Activated naive CD8-positive, alpha-beta T cell treated with anti-CD3 and anti-CD28 coated beads, Interleukin-2, amount 50 U/mL, for 16 hours (primary cell): ENCODE data around the gene PIK3C2B.

Experiments
- DNase-seq: peaks from one replicate; pipeline ENCODE4 v3.0.0-alpha.2; 2020; ENCODE audit warnings: low read depth, low spot score

The PIK3C2B gene

DNA sequence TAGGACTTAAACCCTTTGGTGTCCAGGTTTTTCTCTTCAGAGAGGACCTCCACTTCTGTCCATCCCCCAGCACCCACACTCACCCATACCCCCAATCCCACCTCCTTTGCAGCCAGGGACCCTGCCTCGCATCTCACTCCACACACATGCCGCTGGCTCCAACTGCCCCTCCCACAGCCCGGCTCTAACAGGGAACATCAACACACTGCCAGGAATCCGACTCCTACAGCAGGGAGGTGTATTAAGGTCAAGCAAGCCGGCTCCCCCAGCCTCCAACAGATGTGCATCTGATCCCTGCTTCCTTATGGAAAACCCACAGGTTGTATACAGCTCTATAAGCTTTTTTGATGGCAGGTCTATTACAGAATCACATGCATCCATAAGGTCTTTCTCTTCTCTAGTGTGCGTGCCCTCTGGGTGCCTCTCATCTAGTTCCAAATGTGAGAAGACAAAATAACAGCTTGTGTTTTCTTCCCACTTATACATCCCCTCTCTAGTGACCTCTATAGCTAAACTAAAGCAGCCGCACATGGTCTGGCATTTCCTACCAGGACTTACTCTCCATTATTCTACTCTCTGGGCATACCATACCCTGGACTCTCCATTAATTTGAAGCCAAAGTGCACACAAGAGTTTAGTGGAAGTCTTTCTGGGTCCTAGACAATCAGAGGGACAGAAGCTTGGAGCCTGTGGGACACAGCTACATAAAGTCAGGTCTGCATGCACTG, 16.3 kb downstream of the PIK3C2B start:
- DNase-seq, result no peak

DNA sequence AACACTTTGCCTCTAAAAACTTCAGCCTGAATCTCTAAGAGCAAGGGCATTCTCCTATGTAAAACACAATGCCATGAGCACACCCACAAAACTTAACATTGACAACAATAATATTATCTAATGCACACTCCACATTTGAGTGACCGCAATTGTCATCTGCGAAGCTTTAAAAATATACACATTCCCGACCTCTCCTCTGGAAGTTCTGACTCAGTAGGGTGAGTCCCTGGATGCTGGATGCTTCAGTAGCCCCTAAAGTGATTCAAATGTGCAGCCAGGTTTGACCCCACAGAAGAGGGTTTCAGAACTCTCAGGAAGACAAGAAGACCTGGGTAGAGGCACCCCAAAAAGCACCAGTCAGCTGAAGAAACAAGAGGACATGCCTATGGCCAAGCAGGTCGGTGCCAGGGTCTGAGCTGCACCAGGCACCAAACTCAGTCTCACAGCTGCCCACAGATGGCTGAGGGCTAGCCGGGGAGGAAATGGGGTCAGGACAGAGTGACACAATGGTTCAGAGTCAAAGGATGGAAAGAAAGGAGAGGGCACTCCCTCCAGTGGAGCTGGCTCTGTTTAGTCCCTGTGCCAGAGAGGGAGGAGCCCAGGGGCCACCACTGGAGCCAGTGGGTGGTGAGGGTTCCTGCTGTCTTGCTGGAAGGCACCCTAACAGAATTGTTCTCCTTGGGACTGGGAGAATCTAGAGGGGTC, 17.4 kb downstream of the PIK3C2B start:
- DNase-seq, result no peak

DNA sequence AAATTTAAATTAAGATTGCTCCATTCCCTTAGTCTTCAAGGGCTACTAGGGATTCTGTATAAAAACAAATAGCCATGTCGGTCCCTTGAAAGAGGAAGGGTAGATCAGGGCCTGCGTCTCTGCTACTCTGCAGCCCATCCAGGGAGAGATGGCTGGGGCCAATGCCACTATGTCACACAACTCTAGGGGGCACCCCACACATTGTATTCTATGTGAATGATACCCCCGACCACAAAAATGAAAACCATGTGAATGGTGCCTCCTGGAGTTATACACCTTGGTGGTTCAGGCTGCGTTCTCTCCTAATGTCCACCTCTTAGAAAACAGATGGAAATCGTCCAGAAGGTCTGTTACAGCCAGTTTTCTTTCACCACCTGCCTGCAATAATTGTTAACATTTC, 18.0 kb downstream of the PIK3C2B start:
- DNase-seq, result no peak

DNA sequence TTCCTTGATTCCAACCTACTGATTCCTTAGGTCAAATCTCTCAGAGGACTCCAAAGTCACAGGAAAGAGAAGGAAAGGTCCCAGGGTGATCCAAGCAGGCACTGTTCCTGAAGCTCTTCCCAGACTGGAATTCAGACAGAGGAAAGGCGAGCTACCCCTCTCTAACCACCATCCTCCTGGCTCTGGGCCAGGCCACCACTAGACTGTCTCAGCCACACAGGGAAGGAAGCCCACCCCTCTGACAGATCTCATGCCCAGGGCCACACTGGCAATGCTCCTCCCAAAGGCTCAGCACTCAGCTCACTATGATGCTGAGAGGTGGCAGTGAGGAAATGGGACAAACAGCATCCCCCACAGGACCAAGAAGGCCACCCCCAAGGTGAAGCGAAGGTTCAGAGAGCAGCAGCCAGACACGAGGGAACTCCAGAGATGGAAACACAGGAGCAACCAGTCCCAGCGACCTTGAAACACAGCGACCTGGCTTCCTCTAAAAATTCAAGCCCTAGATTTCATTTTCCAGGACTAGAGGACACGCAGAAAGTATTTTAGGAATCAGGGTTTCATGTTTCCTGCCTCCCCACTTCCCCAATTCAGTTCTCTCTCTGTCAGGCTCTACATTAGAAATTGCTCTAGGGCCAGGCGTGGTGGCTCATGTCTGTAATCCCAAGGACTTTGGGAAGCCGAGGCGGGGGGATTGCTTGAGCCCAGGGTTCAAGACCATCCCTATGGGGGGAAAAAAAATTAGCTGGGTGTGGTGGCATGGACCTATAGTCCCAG, 18.8 kb downstream of the PIK3C2B start:
- no peak for DNase-seq

DNA sequence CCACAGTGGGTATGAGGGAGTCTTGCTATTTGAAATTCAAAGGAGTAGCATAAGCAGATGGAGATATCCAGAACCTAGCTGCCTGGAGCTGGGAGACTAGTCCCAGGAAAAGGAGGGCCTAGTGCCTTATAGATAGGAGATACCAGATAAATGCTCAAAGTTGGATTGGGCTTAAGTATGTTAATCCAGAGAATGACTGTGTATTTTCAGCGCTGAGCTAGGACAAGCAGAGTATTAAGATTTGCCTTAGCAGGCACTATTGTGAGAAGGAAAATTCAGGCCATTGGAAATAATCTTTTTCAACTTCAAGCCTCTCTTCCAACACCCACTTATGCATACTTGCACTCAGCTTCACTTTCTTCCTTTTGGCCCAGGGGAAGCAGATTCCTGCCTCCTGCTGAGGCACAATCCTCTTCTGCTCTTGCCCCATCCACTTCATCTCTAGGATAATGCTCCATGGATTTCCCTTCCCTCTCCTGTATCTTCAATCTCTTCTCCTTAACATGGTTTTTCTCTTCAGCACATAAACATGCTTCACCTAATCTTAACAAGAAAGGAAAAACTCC, 21.1 kb downstream of the PIK3C2B start:
- DNase-seq, result no peak

DNA sequence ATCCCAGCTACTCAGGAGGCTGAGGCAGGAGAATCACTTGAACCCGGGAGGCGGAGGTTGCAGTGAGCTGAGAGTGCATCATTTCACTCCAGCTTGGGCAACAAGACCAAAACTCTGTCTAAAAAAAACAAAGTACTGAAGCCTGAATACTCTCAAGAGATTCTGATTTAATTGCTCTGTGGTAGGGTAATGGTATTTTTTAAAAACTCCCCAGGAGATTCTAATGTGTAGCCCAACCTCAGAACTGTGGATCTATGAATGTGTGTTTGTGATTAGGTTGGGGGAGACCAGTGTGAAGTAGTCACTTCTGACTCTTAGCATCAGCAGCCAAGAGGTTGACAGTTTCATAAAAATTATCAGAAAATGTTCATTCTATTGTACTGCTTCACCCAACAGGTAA, 21.9 kb downstream of the PIK3C2B start:
- DNase-seq, result no peak

DNA sequence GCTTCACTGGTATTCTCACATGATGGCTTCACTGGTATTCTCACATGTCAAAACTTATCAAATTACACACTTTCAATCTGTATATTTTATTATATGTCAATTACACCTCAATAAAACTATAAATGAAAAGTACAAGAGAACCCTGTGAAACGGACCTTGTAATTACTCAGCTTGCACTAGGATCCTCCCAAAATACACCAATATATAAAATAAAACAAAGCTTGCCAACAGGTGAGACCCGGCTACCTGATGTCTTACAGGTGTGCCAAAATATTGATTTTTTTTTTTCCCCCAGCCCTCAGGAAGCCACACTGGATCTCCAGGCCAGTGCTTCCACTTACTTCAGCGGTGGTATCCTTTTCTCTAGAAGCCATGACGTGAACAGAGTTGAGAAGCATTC, 22.9 kb downstream of the PIK3C2B start:
- no peak for DNase-seq

DNA sequence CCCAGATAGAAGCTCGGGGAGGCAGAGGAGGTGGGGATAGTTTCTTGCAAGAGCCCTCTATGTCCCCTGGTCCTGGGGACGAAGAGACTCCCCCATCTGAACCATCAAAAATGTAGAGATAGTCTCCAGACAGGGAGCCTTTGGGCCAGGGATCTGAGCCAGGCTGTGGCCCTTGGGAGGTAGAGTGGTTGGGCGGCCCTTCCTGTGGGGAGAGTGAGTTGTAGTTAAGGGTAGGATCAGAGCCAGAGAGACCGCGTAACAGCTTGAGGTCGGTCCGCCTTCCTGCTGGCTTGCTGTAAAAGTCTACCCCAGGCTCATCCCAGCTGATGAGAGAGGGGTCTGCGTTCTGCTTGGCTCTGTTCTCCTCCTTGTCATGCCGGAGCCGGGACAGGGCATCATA, 25.3 kb downstream of the PIK3C2B start:
- DNase-seq, result no peak

DNA sequence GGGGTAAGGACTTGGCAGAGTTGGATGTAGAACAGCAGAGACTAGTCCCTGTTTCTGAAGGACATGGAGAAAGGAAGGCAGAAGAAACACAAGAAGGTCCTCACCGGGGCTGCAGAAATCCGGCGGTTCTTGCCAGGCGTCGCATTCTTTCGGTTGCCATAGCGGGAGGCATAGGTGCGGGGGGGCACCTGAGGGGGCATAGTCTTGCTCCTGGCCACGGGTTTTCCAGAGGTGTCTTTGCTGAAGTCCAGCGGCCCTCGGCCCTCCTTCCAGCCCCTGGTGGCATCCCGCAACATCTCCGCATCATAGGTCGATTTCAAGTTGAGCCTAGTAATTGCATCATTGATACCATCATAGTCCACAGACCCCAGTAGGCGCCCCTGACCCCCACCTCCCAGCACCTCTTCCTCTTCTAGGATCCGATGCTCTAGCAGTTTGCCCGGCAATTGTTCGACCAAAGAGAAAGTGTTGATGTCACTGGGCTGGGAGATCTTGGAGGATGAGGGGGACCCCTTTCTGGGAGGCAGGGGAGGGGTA, 25.8 kb downstream of the PIK3C2B start:
- no peak for DNase-seq

DNA sequence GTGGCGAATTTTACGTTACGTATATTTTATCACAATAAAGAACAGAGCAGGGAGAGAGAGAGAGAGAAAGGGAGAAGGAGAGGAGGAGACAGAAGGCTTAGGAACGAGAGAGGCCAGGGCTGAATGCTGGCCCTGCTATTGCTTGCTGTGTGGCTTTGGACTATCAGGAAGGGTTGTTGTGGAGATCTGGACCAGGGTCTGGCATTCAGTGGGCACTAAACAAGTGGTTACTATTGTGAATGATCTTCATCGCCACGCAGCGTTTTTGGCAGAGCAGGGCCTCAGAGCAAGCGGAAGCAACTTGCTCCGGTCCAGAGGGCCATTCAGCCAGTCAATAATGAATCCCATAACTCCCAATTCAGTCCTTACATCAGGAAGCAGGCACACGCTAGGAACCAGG, 26.4 kb downstream of the PIK3C2B start:
- no peak for DNase-seq

DNA sequence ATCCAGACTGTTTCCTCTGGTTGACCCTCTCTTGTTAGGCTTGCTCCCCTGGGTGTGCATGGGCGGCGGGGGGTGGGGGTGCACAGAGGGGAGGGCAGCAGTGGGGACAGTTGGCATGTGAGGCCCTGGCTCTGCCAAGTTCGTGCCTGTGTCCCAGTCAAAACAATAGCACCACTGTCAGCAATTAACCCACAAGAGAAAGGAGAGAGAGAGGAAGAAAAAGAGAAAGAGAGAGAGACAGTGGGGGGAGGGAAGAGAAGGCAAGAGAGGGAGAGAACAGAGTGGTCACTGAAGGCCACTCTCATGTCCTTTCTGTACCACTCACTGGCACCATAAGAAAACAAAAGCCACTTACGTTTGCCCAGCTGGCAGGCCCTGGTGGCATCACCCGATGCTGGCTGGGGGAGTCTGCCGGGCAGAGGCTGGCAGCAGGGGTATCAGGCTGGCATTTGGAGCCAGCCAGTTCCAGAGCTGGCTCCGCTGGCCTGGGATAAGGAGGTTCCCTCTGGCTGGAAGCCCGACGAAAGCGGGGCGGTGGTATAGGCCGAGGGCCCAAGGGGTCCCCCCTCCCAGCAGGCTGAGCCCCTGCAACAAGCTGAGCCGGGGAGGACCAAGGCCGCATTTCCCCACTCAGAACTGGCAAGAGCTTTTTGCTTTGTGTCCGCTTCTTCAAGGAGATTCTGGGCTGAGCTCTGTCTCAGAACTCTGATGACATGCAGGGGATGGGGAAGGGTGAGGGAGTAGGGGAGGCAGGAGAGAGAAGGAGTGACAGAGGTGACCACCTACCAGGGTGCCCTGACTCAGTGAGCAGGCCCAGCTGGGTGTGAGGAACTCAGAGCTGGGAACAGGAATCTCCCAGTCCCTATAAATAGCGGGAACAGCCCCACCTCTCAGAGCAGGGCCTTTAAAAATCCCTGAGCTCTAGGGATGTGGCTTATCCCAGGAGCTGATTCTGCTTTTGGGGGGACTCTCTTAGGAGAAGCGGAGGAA, 27.9 kb downstream of the PIK3C2B start:
- DNase-seq, result no peak

DNA sequence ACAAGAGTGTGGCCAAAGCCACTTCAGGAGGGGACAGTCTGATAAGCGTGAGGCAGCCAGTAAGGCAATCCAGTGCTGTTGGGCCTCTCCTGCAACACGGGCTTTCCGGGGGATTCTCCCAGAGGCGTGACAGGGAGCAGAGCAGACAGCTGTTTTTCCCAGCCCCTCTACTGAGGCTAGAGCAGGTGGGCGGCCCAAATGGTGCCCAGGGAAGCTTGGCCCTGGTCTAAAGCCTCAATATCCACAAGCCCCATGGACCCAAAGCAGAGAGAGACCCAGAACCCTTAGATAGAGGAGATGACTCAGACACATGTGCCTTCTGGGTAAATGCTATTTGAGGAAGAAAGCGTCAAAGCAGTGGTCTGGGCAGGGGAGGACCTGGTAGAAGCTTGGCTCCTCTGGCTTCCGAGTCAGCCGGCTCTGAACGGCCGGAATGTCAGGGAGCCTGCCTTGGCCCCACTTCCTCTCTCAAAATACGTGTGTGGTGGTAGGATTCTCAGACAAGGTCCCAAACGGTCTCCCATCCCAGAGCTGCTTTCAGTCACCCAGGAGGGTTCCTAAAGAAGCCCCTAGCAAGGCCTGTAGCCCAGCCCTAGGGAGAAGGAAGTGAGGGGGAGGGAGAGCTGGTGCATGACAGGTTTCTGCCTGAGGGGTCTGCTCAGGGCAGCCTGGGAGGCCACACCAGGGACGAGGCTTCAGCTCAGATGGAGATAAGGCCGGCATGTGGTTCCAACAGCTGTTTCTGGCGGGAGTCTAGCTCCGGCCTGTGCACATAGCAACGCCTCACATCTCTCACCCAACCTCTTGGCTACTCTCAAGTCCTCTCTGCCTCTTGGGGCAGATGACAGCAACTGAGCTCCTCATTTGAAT, 28.8 kb downstream of the PIK3C2B start:
- no peak for DNase-seq

DNA sequence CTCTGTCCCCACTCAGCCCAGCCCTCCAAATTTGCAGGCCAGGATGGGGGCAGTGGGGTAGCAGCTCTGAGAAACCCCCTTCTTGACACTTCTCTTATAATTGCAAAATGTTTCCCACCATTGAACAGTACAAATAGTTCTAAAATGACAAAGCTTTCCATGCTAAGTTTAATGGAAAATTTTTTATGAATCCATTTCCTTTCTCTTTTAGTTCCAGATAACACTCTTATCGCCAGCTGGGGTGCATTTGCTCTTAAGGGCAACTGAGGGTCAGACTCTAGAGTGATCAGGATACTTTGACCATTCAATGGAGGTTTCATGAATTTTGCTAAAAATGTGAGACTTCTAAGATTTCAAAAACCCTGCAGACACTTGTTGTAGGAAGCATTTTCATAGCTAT, 29.9 kb downstream of the PIK3C2B start:
- no peak for DNase-seq

DNA sequence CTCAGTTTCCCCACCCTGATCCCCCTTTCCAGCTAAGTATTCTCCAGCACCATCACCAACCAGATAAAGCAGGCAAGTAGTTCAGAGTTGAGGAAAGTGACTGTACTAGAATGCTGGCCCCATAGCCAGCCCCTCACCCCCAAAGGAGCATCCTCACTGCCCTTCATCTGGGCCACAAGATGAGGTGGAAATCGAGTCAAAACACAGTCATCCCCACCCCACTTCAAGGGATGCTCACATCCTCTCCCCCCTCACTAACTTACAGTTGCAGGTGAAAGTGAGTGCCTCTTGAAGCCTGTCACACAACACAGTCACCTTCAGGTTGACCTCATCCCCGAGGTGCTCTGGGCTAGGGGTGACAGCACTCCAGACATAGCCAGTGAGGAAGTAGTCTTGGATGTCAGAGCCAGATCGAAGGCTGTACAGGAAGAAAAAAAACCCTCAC, 30.4 kb downstream of the PIK3C2B start:
- DNase-seq, result no peak

DNA sequence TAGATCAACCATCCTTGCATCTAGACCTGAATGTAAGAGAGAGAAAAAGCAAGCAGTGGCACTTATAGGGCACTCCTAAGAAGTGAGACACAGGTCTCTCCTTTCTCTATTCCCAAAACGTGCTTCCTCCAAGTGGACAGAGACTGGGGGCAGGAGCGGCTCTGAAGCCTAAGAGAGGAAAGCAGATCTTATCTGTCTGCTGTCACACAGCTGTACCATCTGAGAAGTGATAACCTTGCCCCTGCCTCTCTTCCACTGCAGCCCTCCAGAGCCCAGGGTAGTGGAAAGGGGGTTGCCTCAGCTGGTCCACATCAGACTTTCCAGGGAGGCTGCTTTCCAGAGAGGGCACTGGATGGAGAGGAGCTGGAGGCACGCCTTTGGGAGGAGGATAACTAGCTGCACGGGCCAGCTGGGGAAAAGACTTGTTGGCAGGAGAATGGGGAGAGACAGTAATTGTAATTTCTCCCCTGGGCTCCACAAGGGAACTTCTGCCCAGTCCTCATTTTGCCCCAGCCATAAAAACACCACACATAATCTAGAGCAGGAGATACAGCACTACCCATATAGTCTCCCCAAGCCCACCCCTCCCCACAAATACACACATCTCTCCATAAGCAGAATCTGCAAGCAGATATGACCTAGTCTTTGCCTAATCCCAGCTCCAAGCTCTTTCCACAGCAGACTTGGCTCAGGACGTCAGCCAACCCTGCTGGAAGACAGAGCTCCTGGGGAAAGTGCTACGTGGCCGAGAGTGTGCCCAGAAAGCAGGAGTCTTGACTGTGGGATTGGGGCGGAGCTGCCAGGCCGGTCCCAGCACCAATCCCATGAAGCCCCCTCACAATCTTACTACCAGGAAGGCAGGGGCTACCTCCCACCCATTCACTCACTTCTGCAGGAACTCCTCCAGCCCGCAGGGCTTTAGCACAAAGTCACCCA, 31.2 kb downstream of the PIK3C2B start:
- no peak for DNase-seq

DNA sequence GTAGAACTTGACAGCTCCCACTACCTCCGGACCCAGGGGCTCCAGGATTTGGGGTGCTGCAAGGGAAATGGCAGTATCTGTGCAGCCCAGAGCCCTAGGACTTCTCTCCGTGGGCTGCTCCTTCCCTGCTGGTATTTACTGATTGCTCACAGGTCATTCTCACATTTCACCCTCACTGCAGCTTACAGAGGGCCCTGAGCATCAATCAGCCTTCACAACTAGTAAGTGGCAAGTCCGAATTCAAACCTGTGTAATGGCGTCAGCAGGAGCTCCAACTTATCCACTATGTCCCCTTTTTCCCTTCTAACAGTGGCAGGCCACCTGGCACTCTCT, 32.4 kb downstream of the PIK3C2B start:
- no peak for DNase-seq

DNA sequence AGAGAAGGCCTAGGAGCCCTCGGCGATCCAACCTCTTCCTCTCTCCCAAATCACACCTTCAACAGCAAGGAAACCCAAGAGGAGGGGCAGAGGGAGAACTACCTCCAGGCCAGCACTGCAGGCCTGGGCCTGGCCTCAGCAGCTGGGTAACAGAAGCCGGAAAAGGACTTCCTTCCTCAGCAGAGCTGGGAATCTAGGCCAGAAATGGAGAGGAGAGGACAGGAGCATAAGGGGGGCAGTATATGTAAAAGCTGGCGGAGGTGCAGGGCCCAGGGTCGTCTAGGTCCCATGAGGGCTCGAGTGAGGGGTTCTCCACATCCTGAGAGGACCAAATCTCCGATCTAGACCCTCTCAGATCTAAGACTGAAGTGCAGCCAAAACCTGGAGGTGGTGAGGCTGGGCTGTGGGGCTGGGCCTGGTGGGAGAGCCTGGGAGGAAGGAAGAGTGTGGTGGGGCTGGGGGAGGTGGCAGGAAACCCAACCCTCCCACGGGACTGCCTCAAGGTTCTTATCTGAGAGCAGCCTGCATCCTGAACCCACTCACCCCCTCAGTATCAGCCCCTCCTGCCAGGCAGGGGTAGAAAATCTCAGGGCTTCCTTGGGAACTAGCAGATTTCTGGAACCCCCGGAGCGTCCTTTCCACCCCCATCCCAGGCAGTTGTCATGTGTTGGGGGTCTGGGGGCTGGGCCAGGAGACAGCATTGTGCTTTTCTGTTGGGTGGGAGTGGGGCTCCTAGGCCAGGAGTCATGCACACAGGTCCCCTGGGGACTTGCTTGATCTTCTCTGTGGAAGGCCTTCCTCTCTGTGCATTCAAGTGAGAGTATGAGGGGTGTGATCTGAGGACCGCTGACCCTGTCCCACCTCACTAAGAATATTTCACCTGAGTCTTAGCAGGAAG, 33.0 kb downstream of the PIK3C2B start:
- no peak for DNase-seq

DNA sequence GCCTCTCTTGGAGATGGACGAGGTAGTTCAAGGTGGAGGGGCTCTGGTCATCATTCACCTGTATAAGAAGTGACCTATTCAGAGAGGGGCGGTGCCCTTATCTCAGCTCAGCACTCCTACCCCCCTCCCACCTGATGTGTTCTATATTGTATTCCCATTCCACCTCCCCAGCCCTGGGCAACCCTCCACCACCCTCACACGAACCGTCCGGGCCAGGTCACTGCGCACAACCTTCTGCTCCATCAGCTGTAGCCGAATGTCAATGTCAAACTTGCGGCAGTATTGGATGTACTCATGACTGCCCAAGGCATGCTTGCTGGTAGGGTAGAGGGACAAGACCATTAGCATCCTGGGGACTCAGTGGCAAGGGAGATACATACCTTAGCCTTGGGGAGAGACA, 34.3 kb downstream of the PIK3C2B start:
- DNase-seq, result no peak
